Measurements from ENCODE around the gene BAZ1B. TPM values are rescaled to one million over a fixed set of nuclear protein-coding genes. Genes with fewer than 3 reads are reported as not detected.
"Not testable (repeated sequence)": the region's sequence is repeated elsewhere in the genome, so short reads cannot be mapped to it uniquely, and the experiment has no call there.

Gene BAZ1B
- total RNA-seq, 4 donors from 2014 or later, result 31.2 to 47.0 (median 42.0) TPM

GRCh38 chr7:73482746-73483145 lies 39.3 kb downstream of the BAZ1B start:
- DNase-seq (no peak), ATAC-seq (peak in 1 of 2 donors; percentile 55)
- no peak for TF ChIP-seq CTCF (IDR thresholded peaks at IDR 0.05 in 4 of 5, conservative IDR thresholded peaks at IDR 0.05 in 1 of 5)
- TF ChIP-seq POLR2A (IDR thresholded peaks at IDR 0.05), result no peak
- in situ Hi-C loops (cut with MboI; ENCODE audit: low sequenced_read_pairs in 4 of 4) (no loop called here), intact Hi-C loops (cut with DNase I; ENCODE audit: low total_unique reads) (no loop called here)
- Histone ChIP-seq H3K27ac (peak overlapping the region; percentile 6 to 63 (median 44)), H3K27me3 (no peaks in the 10 kb centered on the region), H3K9me3 (no peaks in the 10 kb centered on the region), H3K4me3 (no peak overlapping the region), H3K36me3 (peaks cover 3 to 52% of the 10 kb centered on the region in 2 donors), H3K4me1 (peaks cover 9% of the 10 kb centered on the region in 2 donors)

GRCh38 chr7:73481521-73481920 lies 40.6 kb downstream of the BAZ1B start:
- in situ Hi-C loops (cut with MboI; ENCODE audit: low sequenced_read_pairs in 4 of 4); intact Hi-C loops (cut with DNase I; ENCODE audit: low total_unique reads); H3K4me3 ChIP-seq; H3K27me3 ChIP-seq; H3K9me3 ChIP-seq; ATAC-seq; DNase-seq: not testable (repeated sequence)
- peaks cover 3 to 52% of the 10 kb centered on the region in 2 donors for H3K36me3 ChIP-seq
- peak overlapping the region in 1 of 4 donors; percentile 63 for H3K27ac ChIP-seq
- H3K4me1 ChIP-seq, result peaks cover 9 to 15% of the 10 kb centered on the region in 2 donors

GRCh38 chr7:73478549-73478948 lies 43.5 kb downstream of the BAZ1B start:
- no peak for ATAC-seq
- TF ChIP-seq POLR2A (IDR thresholded peaks at IDR 0.05), result no peak
- no peak for TF ChIP-seq CTCF (IDR thresholded peaks at IDR 0.05 in 4 of 5, conservative IDR thresholded peaks at IDR 0.05 in 1 of 5)
- Histone ChIP-seq H3K27me3 (no peaks in the 10 kb centered on the region), H3K27ac (no peak overlapping the region), H3K36me3 (peaks cover 3 to 39% of the 10 kb centered on the region in 2 donors), H3K4me1 (peaks cover 9 to 15% of the 10 kb centered on the region in 2 donors), H3K9me3 (no peaks in the 10 kb centered on the region), H3K4me3 (no peak overlapping the region)
- in situ Hi-C loops (cut with MboI; ENCODE audit: low sequenced_read_pairs in 4 of 4) (no loop called here), intact Hi-C loops (cut with DNase I; ENCODE audit: low total_unique reads) (no loop called here)
- DNase-seq, result no peak

- no peak for TF ChIP-seq CTCF (IDR thresholded peaks at IDR 0.05 in 4 of 5, conservative IDR thresholded peaks at IDR 0.05 in 1 of 5)
- no peak for TF ChIP-seq POLR2A (IDR thresholded peaks at IDR 0.05)
- Histone ChIP-seq H3K4me1 (peaks cover 5 to 11% of the 10 kb centered on the region in 2 donors), H3K36me3 (peaks cover 3 to 35% of the 10 kb centered on the region in 2 donors), H3K4me3 (no peak overlapping the region), H3K9me3 (no peaks in the 10 kb centered on the region), H3K27ac (no peak overlapping the region), H3K27me3 (no peaks in the 10 kb centered on the region)
- DNase-seq (no peak), ATAC-seq (no peak)
- intact Hi-C loops (cut with DNase I; ENCODE audit: low total_unique reads), result no loop called here
- in situ Hi-C loops (cut with MboI; ENCODE audit: low sequenced_read_pairs in 4 of 4), result no loop called here
Observed at GRCh38 chr7:73477376-73477775, 44.7 kb downstream of the BAZ1B start.

GRCh38 chr7:73470208-73470607 lies 51.9 kb downstream of the BAZ1B start:
- H3K4me1 ChIP-seq, result peaks cover 20 to 27% of the 10 kb centered on the region in 2 donors
- no peak for DNase-seq
- no peak for TF ChIP-seq CTCF (IDR thresholded peaks at IDR 0.05 in 4 of 5, conservative IDR thresholded peaks at IDR 0.05 in 1 of 5)
- TF ChIP-seq POLR2A (IDR thresholded peaks at IDR 0.05), result no peak
- peaks cover 0 to 49% of the 10 kb centered on the region in 2 donors for H3K36me3 ChIP-seq
- intact Hi-C loops (cut with DNase I; ENCODE audit: low total_unique reads), result no loop called here
- in situ Hi-C loops (cut with MboI; ENCODE audit: low sequenced_read_pairs in 4 of 4), result no loop called here
- no peaks in the 10 kb centered on the region for H3K9me3 ChIP-seq
- no peaks in the 10 kb centered on the region for H3K27me3 ChIP-seq
- no peak for ATAC-seq
- H3K4me3 ChIP-seq, result no peak overlapping the region
- H3K27ac ChIP-seq, result peak overlapping the region in 2 of 4 donors; percentile 19 to 49

- H3K27me3 ChIP-seq; intact Hi-C loops (cut with DNase I; ENCODE audit: low total_unique reads); in situ Hi-C loops (cut with MboI; ENCODE audit: low sequenced_read_pairs in 4 of 4); H3K4me3 ChIP-seq; H3K9me3 ChIP-seq: not testable (repeated sequence)
- Histone ChIP-seq H3K36me3 (peaks cover 0 to 76% of the 10 kb centered on the region in 2 donors), H3K27ac (peak overlapping the region; percentile 57 to 72 (median 64)), H3K4me1 (peaks cover 15 to 22% of the 10 kb centered on the region in 2 donors)
- ATAC-seq (peak in 1 of 2 donors; percentile 71), DNase-seq (peak in 1 of 2 donors; percentile 77)
Observed at GRCh38 chr7:73467046-73467445, 55.0 kb downstream of the BAZ1B start.
